Activated naive CD4-positive, alpha-beta T cell treated with anti-CD3 and anti-CD28 coated beads for 36 hours (primary cell): ENCODE results near the gene SLC18B1. TPM values are rescaled to one million over a fixed set of nuclear protein-coding genes. Genes with fewer than 3 reads are reported as not detected.

ENCODE experiments used
- CTCF ChIA-PET: fragments of 350-600 bp; sonication (Branson Sonifier 250); formaldehyde crosslinking; loops from one replicate; lab custom pipeline; 2021; ENCODE audit warnings: antibody characterized with exemption; lab: Charles Lee
- DNase-seq: peaks from one replicate; pipeline ENCODE4 v3.0.0-alpha.2; 2020
- H3K27ac Mint-ChIP-seq: one replicate; pipeline ENCODE4 v1.8.0; 2021; ENCODE audit warnings: mild to moderate bottlenecking, mixed read lengths
- H3K27me3 Mint-ChIP-seq: one replicate; pipeline ENCODE4 v1.8.0; 2021; ENCODE audit warnings: low read depth, mixed read lengths
- H3K36me3 Mint-ChIP-seq: one replicate; pipeline ENCODE4 v1.8.0; 2021; ENCODE audit warnings: low read depth, mixed read lengths
- H3K4me1 Mint-ChIP-seq: one replicate; pipeline ENCODE4 v1.8.0; 2021; ENCODE audit warnings: low read depth, mixed read lengths
- H3K4me3 Mint-ChIP-seq: one replicate; pipeline ENCODE4 v1.8.0; 2021; ENCODE audit warnings: mild to moderate bottlenecking, moderate library complexity, mixed read lengths
- H3K9me3 Mint-ChIP-seq: one replicate; pipeline ENCODE4 v1.8.0; 2021; ENCODE audit warnings: mixed read lengths
- intact Hi-C: fragments of 100-400 bp; cut with micrococcal nuclease; formaldehyde crosslinking; loops from one replicate; pipeline ENCODE4 v1.15.1; 2023
- total RNA-seq, 2 experiments: library from RNA; stranded (reverse); gene quantifications; one replicate each; pipeline ENCODE4 v1.2.3, GENCODE V29; 2021

SLC18B1 gene
- total RNA-seq, 2 experiments from 2014 or later: 5.1 to 6.1 TPM

- Mint-ChIP-seq H3K9me3 (no peaks in the 10 kb centered on the region), H3K4me3 (no peak overlapping the region), H3K27ac (no peak overlapping the region), H3K36me3 (peaks cover 3% of the 10 kb centered on the region), H3K4me1 (peaks cover 53% of the 10 kb centered on the region), H3K27me3 (no peaks in the 10 kb centered on the region)
- CTCF ChIA-PET: interaction anchor here (1.4 to 2.3 kb wide), 2 partner anchors 38 to 63 kb away, joined by 3 to 5 read pairs; partner anchors contain the start of gene SLC18B1
- peak; percentile 27 for DNase-seq
- intact Hi-C loops: loop anchor here (1.0 to 10.0 kb wide), 3 partner anchors 8 to 485 kb away; no protein-coding TSS in a partner anchor
These were observed 38.2 kb downstream of the SLC18B1 start for GRCh38 chr6:132760256-132760655.

- Mint-ChIP-seq H3K27ac (no peak overlapping the region), H3K27me3 (no peaks in the 10 kb centered on the region)
- CTCF ChIA-PET: interaction anchor here (0.6 kb wide), 1 partner anchor 500 kb away, joined by 3 read pairs; no protein-coding TSS in a partner anchor
These were observed 39.7 kb downstream of the SLC18B1 start for GRCh38 chr6:132758689-132759088.

GRCh38 chr6:132752255-132752654 is 46.2 kb downstream of the SLC18B1 start:
- H3K4me3 Mint-ChIP-seq: no peak overlapping the region
- no peaks in the 10 kb centered on the region for H3K27me3 Mint-ChIP-seq
- no peak for DNase-seq
- no peak overlapping the region for H3K27ac Mint-ChIP-seq
- H3K9me3 Mint-ChIP-seq: no peaks in the 10 kb centered on the region
- CTCF ChIA-PET: interaction anchor here (0.6 to 1.0 kb wide), 3 partner anchors 28 to 563 kb away, joined by 3 to 4 read pairs (median 3); partner anchors contain the start of gene SLC18B1
- H3K4me1 Mint-ChIP-seq: peaks cover 23% of the 10 kb centered on the region
- intact Hi-C loops: loop anchor here (1.0 kb wide), 1 partner anchor 8 kb away; no protein-coding TSS in a partner anchor
- peaks cover 30% of the 10 kb centered on the region for H3K36me3 Mint-ChIP-seq

More at GRCh38 chr6:132758689-132759088, 39.7 kb downstream of the SLC18B1 start:
- Mint-ChIP-seq H3K4me3 (no peak overlapping the region), H3K9me3 (no peaks in the 10 kb centered on the region), H3K4me1 (peaks cover 39% of the 10 kb centered on the region), H3K36me3 (peaks cover 3% of the 10 kb centered on the region)
- intact Hi-C loops: no loop called here
- DNase-seq: no peak

GRCh38 chr6:132751828-132752227 is 46.6 kb downstream of the SLC18B1 start:
- Mint-ChIP-seq H3K27me3 (no peaks in the 10 kb centered on the region), H3K27ac (no peak overlapping the region), H3K4me3 (no peak overlapping the region), H3K4me1 (peaks cover 23% of the 10 kb centered on the region), H3K36me3 (peaks cover 34% of the 10 kb centered on the region), H3K9me3 (no peaks in the 10 kb centered on the region)
- intact Hi-C loops: loop anchor here (1.0 to 2.0 kb wide), 3 partner anchors 8 to 15 kb away; no protein-coding TSS in a partner anchor
- CTCF ChIA-PET: interaction anchor here (0.6 to 1.0 kb wide), 3 partner anchors 28 to 564 kb away, joined by 3 to 4 read pairs (median 3); partner anchors contain the start of gene SLC18B1
- DNase-seq: no peak

GRCh38 chr6:132751306-132751705 is 47.1 kb downstream of the SLC18B1 start:
- H3K27ac Mint-ChIP-seq: peak overlapping the region; percentile 25
- H3K27me3 Mint-ChIP-seq: no peaks in the 10 kb centered on the region
- peaks cover 37% of the 10 kb centered on the region for H3K36me3 Mint-ChIP-seq
- peak; percentile 20 for DNase-seq
- no peaks in the 10 kb centered on the region for H3K9me3 Mint-ChIP-seq
- H3K4me3 Mint-ChIP-seq: no peak overlapping the region
- peaks cover 23% of the 10 kb centered on the region for H3K4me1 Mint-ChIP-seq
- CTCF ChIA-PET: interaction anchor here (1.3 kb wide), 1 partner anchor 27 kb away, joined by 6 read pairs; no protein-coding TSS in a partner anchor
- intact Hi-C loops: loop anchor here (1.0 to 2.0 kb wide), 2 partner anchors 12 to 15 kb away; no protein-coding TSS in a partner anchor

GRCh38 chr6:132750455-132751248 is 47.8 kb downstream of the SLC18B1 start:
- intact Hi-C loops: loop anchor here (1.0 to 2.0 kb wide), 2 partner anchors 13 to 14 kb away; no protein-coding TSS in a partner anchor
- CTCF ChIA-PET: interaction anchor here (1.3 kb wide), 1 partner anchor 26 kb away, joined by 6 read pairs; no protein-coding TSS in a partner anchor

GRCh38 chr6:132749111-132749510 is 49.3 kb downstream of the SLC18B1 start:
- Mint-ChIP-seq H3K36me3 (peaks cover 51% of the 10 kb centered on the region), H3K4me3 (no peak overlapping the region)

More at GRCh38 chr6:132750455-132751248, 47.8 kb downstream of the SLC18B1 start:
- DNase-seq: no peak
- H3K9me3 Mint-ChIP-seq: peaks cover under 1% of the 10 kb centered on the region
- peaks cover 23% of the 10 kb centered on the region for H3K4me1 Mint-ChIP-seq
- H3K36me3 Mint-ChIP-seq: peaks cover 38% of the 10 kb centered on the region
- H3K4me3 Mint-ChIP-seq: no peak overlapping the region
- no peaks in the 10 kb centered on the region for H3K27me3 Mint-ChIP-seq
- peak overlapping the region; percentile 25 for H3K27ac Mint-ChIP-seq

GRCh38 chr6:132748446-132748845 is 50.0 kb downstream of the SLC18B1 start:
- peaks cover 11% of the 10 kb centered on the region for H3K9me3 Mint-ChIP-seq
- H3K27ac Mint-ChIP-seq: no peak overlapping the region
- H3K27me3 Mint-ChIP-seq: no peaks in the 10 kb centered on the region
- H3K4me3 Mint-ChIP-seq: no peak overlapping the region
- peaks cover 29% of the 10 kb centered on the region for H3K4me1 Mint-ChIP-seq
- peaks cover 57% of the 10 kb centered on the region for H3K36me3 Mint-ChIP-seq
- CTCF ChIA-PET: interaction anchor here (0.7 to 1.7 kb wide), 3 partner anchors 15 to 35 kb away, joined by 3 to 5 read pairs (median 5); no protein-coding TSS in a partner anchor
- no peak for DNase-seq
- intact Hi-C loops: no loop called here

More at GRCh38 chr6:132749111-132749510, 49.3 kb downstream of the SLC18B1 start:
- intact Hi-C loops: no loop called here
- Mint-ChIP-seq H3K9me3 (peaks cover 9% of the 10 kb centered on the region), H3K27ac (peak overlapping the region; percentile 60), H3K4me1 (peaks cover 29% of the 10 kb centered on the region), H3K27me3 (no peaks in the 10 kb centered on the region)
- CTCF ChIA-PET: interaction anchor here (0.7 to 1.7 kb wide), 4 partner anchors 14 to 79 kb away, joined by 3 to 6 read pairs (median 5); no protein-coding TSS in a partner anchor
- DNase-seq: peak; percentile 33

GRCh38 chr6:132746048-132746447 is 52.4 kb downstream of the SLC18B1 start:
- Mint-ChIP-seq H3K4me3 (no peak overlapping the region), H3K9me3 (peaks cover 19% of the 10 kb centered on the region), H3K27me3 (no peaks in the 10 kb centered on the region), H3K27ac (no peak overlapping the region), H3K36me3 (peaks cover 64% of the 10 kb centered on the region), H3K4me1 (peaks cover 19% of the 10 kb centered on the region)
- intact Hi-C loops: no loop called here
- no peak for DNase-seq
- CTCF ChIA-PET: no interaction called here

GRCh38 chr6:132742495-132742894 is 55.9 kb downstream of the SLC18B1 start:
- CTCF ChIA-PET: no interaction called here

GRCh38 chr6:132741281-132741680 is 57.2 kb downstream of the SLC18B1 start:
- intact Hi-C loops: no loop called here
- Mint-ChIP-seq H3K9me3 (peaks cover 38% of the 10 kb centered on the region), H3K36me3 (peaks cover 52% of the 10 kb centered on the region), H3K4me3 (no peak overlapping the region), H3K4me1 (peaks cover 18% of the 10 kb centered on the region), H3K27ac (no peak overlapping the region), H3K27me3 (no peaks in the 10 kb centered on the region)
- CTCF ChIA-PET: interaction anchor here (0.6 kb wide), 1 partner anchor 788 kb away, joined by 4 read pairs; no protein-coding TSS in a partner anchor
- DNase-seq: no peak

More at GRCh38 chr6:132742495-132742894, 55.9 kb downstream of the SLC18B1 start:
- peaks cover 7% of the 10 kb centered on the region for H3K4me1 Mint-ChIP-seq
- peaks cover 59% of the 10 kb centered on the region for H3K36me3 Mint-ChIP-seq
- H3K27me3 Mint-ChIP-seq: no peaks in the 10 kb centered on the region
- H3K27ac Mint-ChIP-seq: no peak overlapping the region
- no peak overlapping the region for H3K4me3 Mint-ChIP-seq
- intact Hi-C loops: no loop called here
- peaks cover 38% of the 10 kb centered on the region for H3K9me3 Mint-ChIP-seq
- no peak for DNase-seq

GRCh38 chr6:132736239-132736638 is 62.2 kb downstream of the SLC18B1 start:
- intact Hi-C loops: loop anchor here (1.0 to 2.0 kb wide), 4 partner anchors 15 to 79 kb away; partner anchors contain the start of gene RPS12
- peak; percentile 12 for DNase-seq
- CTCF ChIA-PET: interaction anchor here (1.0 to 3.3 kb wide), 2 partner anchors 27 to 87 kb away, joined by 3 to 14 read pairs; no protein-coding TSS in a partner anchor
- no peak overlapping the region for H3K4me3 Mint-ChIP-seq
- H3K27me3 Mint-ChIP-seq: no peaks in the 10 kb centered on the region
- H3K9me3 Mint-ChIP-seq: peaks cover 21% of the 10 kb centered on the region
- peaks cover 27% of the 10 kb centered on the region for H3K4me1 Mint-ChIP-seq
- H3K27ac Mint-ChIP-seq: peak overlapping the region; percentile 15
- peaks cover 15% of the 10 kb centered on the region for H3K36me3 Mint-ChIP-seq
